MM.1S (cell line): ENCODE data around the gene TMPRSS9.

Source experiments
- CTCF ChIP-seq: fragments of 300-600 bp; sonication (generic); IDR thresholded peaks from 2 replicates; pipeline ENCODE4 v1.5.1; 2016; ENCODE audit warnings: antibody characterized with exemption, low read length, mixed read lengths
- EZH2phosphoT487 ChIP-seq: fragments of 300-600 bp; sonication (generic); IDR thresholded peaks from 2 replicates; pipeline ENCODE4 v1.6.1; 2018; ENCODE audit warnings: antibody characterized with exemption, low read length

DNA sequence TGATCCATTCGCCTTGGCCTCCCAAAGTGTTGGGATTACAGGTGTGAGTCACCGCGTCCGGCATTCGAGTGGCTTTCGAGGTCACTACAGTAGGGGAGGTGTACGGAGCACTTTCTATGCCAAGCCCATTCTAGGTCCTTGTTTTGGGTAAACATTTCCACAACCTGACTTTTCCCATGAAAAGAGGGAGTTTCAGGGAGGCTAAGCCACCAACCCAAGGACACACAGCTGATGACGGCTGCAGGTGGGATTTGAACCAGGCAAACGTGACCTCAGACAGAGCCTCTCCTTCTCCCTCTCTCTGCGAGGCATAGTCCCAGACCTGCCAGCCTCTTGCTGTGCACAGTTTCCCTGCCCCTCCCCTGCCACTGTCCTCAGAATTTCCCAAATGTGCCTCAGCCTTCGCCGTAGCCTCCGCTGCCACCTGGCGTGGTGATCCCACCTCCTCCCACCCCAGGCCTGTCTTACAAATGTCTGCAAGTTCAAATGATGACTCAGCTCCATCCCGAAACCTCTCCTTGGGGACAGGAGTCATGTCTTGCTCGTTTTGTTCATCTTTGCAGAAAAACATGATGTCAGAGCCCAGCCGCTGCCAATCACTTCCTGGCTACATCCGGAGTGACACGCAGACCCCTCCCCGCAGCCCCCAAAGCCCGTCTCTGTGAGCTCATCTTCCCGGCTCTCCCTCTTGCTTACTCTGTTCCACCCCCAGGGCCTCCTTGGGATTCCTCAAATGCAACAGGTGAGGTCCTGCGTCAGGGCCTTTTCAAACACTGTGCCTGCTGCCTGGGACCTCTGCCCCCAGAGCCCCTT, 109.2 kb downstream of the TMPRSS9 start:
- TF ChIP-seq CTCF (no peak; the same call in 1 of the 2 replicates), EZH2phosphoT487 (no peak)
